Activated naive CD4-positive, alpha-beta T cell treated with anti-CD3 and anti-CD28 coated beads, Interleukin-2, amount 50 U/mL, for 72 hours (primary cell): ENCODE results near the gene SP140L. TPM values are rescaled to one million over a fixed set of nuclear protein-coding genes. Genes with fewer than 3 reads are reported as not detected.
"Not testable (repeated sequence)": the region's sequence is repeated elsewhere in the genome, so short reads cannot be mapped to it uniquely, and the experiment has no call there.

Experiments
- ATAC-seq, 2 donors: fragments of 150-1000 bp; cut with Tn5 transposase; 2 replicates each; pipeline ENCODE4 v1.10.0; 2021; ENCODE audit warnings: mild to moderate bottlenecking in 2 of 2, moderate library complexity in 2 of 2
- DNase-seq, 2 donors: peaks; one replicate each; pipeline ENCODE4 v3.0.0; 2021 to 2022; ENCODE audit warnings: low spot score in 2 of 2
- H3K27ac Mint-ChIP-seq, 2 donors: one replicate each; pipeline ENCODE4 v1.8.0; 2022; ENCODE audit warnings: mild to moderate bottlenecking in 2 of 2, mixed read lengths in 2 of 2
- H3K36me3 Mint-ChIP-seq, 2 donors: one replicate each; pipeline ENCODE4 v1.8.0; 2022; ENCODE audit warnings: mixed read lengths in 2 of 2
- H3K9me3 Mint-ChIP-seq, 2 donors: one replicate each; pipeline ENCODE4 v1.8.0; 2022; ENCODE audit warnings: mixed read lengths in 2 of 2
- total RNA-seq, 2 donors: library from RNA; stranded (reverse); gene quantifications; one replicate each; pipeline ENCODE4 v1.2.3, GENCODE V29; 2022

SP140L gene
- total RNA-seq, 2 donors from 2014 or later, result 52.8 to 71.2 TPM

DNA sequence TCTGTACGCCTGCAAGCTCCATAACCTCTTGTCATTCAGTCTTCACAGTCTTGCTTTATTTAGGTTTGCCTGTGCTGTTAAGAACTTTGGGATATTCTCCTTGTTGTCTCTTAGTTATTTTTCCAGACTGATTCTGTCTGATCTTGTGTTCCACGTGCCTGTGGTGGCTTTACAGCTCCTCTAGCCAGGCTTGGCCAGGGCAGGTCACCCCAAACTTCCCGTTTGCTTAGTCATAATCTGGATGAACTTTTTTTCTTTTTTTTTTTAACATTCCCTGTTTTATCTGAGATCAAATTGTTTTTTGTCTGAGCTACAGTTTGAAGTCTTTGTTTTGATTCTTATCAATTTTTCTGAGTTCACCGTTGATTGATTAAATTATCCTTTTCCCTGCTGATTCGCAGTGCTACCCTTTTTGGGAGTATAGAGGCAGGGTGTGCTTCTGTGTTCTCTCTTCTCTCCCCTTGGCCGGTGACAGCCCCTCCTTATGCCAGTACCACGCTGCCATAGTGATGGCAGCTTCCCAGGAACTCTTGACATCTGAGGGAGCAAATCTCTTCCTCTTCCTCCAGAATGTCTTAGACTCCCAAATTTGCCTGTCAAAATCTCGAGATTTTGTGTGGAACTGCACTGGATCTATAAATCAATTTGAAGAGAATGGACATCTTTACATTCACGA lies 91.5 kb downstream of the SP140L start:
- H3K36me3 Mint-ChIP-seq, result peaks cover 28 to 78% of the 10 kb centered on the region in 2 donors

DNA sequence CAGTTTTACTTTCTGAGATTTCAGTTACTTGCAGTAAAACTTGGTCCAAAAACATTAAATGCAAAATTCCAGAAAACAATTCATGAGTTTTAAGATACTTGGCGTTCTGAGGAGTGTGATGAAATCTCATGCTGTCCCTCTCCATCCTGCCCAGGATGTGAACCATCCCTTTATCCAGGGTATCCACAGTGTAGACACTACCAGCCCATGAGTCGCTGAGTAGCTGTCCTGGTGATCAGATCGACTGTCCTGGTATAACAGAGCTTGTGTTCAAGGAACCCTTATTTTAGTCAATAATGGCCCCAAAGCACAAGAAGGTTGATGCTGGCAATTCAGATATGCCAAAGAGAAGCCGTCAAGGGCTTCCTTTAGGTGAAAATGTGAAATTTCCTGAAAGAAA lies 92.2 kb downstream of the SP140L start:
- Mint-ChIP-seq H3K36me3 (peaks cover 35 to 81% of the 10 kb centered on the region in 2 donors), H3K9me3 (no peaks in the 10 kb centered on the region), H3K27ac (peak overlapping the region in 1 of 2 donors; percentile 85)
- no peak for DNase-seq
- ATAC-seq, result no peak

More for the DNA sequence above, 91.5 kb downstream of the SP140L start:
- no peak for ATAC-seq
- Mint-ChIP-seq H3K27ac (peak overlapping the region; percentile 85 to 89), H3K9me3 (no peaks in the 10 kb centered on the region)
- no peak for DNase-seq

GRCh38 chr2:230422149-230422548 lies 95.2 kb downstream of the SP140L start:
- H3K9me3 Mint-ChIP-seq, result no peaks in the 10 kb centered on the region

DNA sequence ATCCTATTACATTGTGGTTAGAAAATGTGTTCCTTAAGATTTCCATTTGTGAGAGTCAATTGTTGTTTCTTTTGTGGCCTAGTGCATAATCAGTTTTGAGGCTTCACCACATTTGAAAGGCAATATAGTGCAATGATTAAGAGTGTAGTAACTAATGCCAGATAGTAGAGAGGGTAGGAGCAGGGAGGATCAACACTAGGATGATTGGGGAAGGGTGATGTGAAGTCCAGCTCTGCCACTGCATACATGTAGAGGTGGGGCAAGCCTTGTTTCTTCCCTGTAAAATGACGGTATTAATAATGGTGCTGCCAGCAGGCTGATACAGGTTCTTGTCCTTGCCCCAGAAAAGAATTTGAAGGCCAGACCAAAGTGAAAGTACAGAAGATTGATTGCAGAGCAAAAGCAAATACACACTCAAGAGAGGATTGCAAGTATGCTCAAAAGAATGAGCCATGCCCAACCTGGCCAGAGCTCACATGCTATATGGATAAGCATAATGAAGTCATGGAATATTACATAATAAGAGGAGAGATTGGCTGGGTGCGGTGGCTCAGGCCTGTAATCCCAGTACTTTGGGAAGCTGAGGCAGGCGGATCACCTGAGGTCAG lies 97.0 kb downstream of the SP140L start:
- peaks cover 34 to 79% of the 10 kb centered on the region in 2 donors for H3K36me3 Mint-ChIP-seq
- H3K9me3 Mint-ChIP-seq, result no peaks in the 10 kb centered on the region
- no peak for ATAC-seq
- H3K27ac Mint-ChIP-seq, result peak overlapping the region; percentile 19 to 78
- DNase-seq, result no peak

More at GRCh38 chr2:230422149-230422548, 95.2 kb downstream of the SP140L start:
- Mint-ChIP-seq H3K36me3 (peaks cover 31 to 79% of the 10 kb centered on the region in 2 donors), H3K27ac (no peak overlapping the region)
- DNase-seq (no peak), ATAC-seq (no peak)

- Mint-ChIP-seq H3K36me3 (peaks cover 43 to 89% of the 10 kb centered on the region in 2 donors), H3K27ac (no peak overlapping the region), H3K9me3 (peaks cover 0 to 5% of the 10 kb centered on the region in 2 donors)
- DNase-seq (no peak), ATAC-seq (no peak)
Measured at GRCh38 chr2:230425377-230425776, 98.4 kb downstream of the SP140L start.

GRCh38 chr2:230429513-230429912 lies 102.5 kb downstream of the SP140L start:
- peaks cover 34 to 80% of the 10 kb centered on the region in 2 donors for H3K36me3 Mint-ChIP-seq
- no peak for ATAC-seq
- H3K9me3 Mint-ChIP-seq, result peaks cover 0 to 5% of the 10 kb centered on the region in 2 donors
- no peak overlapping the region for H3K27ac Mint-ChIP-seq
- no peak for DNase-seq

DNA sequence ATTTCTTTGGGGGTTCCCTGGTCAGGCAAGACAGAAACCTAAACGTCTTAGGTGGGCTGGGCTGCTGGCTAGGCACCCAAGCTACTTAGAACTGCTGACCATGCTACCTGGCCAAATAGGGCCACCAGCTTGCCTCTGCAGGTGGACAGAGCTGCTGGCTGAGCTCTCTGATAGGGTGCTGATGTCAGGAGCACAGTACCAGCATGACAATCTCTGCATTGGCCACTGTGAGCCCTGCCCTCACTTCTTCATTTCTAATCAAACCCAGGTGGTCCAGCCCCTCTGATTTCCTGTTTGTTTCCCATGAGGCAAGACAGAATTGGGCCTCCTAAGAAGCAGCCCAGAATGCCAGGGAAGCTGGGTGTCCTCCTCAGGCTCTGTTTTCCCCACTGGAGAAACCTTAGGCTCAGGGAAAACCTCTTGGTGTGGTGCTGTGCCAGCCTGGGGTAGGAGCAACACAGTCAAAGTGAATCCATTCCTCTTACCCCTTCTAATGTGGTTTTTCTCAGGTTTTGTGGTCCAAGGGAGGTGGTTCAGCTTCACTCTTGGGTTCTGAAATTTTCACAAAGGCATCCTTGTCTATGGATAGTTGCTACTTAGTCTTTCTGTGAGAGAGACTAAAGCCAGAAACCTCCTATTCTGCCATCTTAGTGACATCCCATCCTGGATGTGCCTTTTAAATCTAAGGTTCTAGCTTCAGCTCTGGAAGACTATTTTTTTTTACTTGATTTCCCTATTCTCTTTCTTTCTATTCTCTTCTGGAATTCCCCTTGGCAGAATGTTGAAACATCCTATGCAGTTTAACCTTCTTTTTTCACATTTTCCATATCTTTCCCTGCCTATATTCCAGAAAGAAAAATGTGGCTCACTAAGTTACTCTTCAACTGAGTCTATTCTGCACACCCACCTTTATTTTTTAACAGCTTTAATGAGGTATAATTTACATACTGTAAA lies 104.2 kb downstream of the SP140L start:
- Mint-ChIP-seq H3K27ac (peak overlapping the region in 1 of 2 donors; percentile 57), H3K36me3 (peaks cover 34 to 86% of the 10 kb centered on the region in 2 donors), H3K9me3 (peaks cover under 1 to 9% of the 10 kb centered on the region in 2 donors)
- DNase-seq, result no peak
- peak; percentile 80 to 86 for ATAC-seq

GRCh38 chr2:230434677-230435324 lies 107.8 kb downstream of the SP140L start:
- ATAC-seq, result peak in 1 of 2 donors; percentile 32
- peaks cover 4 to 8% of the 10 kb centered on the region in 2 donors for H3K9me3 Mint-ChIP-seq
- DNase-seq, result no peak
- H3K36me3 Mint-ChIP-seq, result peaks cover 18 to 84% of the 10 kb centered on the region in 2 donors
- H3K27ac Mint-ChIP-seq, result no peak overlapping the region

- DNase-seq, result no peak
- H3K27ac Mint-ChIP-seq, result no peak overlapping the region
- peak in 1 of 2 donors; percentile 51 for ATAC-seq
- H3K36me3 Mint-ChIP-seq, result peaks cover 13 to 80% of the 10 kb centered on the region in 2 donors
- peaks cover 4 to 8% of the 10 kb centered on the region in 2 donors for H3K9me3 Mint-ChIP-seq
Measured at GRCh38 chr2:230435431-230435830, 108.4 kb downstream of the SP140L start.

- Mint-ChIP-seq H3K27ac (peak overlapping the region in 1 of 2 donors; percentile 84), H3K36me3 (peaks cover 10 to 64% of the 10 kb centered on the region in 2 donors)
- DNase-seq, ATAC-seq, H3K9me3 Mint-ChIP-seq: not testable (repeated sequence)
Measured at GRCh38 chr2:230439121-230439520, 112.1 kb downstream of the SP140L start.

DNA sequence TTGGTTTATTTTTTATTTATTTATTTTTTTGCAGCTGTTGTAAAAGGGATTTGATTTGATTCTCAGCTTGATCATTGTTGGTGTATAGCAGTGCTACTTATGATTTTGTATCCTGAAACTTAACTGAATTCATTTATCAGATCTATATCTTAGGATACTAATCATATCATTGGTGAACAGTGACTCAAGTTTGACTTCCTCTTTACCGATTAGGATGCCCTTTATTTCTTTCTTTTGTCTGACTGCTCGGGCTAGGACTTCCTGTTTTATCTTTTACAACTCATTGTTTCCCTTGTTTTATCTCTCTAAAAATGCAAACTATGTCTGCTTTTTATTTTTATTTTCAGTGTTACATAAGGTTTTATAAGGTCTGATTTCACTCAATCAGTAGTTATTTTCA lies 112.6 kb downstream of the SP140L start:
- ATAC-seq, result no peak
- H3K36me3 Mint-ChIP-seq, result peaks cover 10 to 64% of the 10 kb centered on the region in 2 donors
- no peak for DNase-seq
- peaks cover 4 to 8% of the 10 kb centered on the region in 2 donors for H3K9me3 Mint-ChIP-seq
- H3K27ac Mint-ChIP-seq, result peak overlapping the region; percentile 7 to 84

- Mint-ChIP-seq H3K9me3 (peaks cover 2 to 3% of the 10 kb centered on the region in 2 donors), H3K36me3 (peaks cover 10 to 56% of the 10 kb centered on the region in 2 donors), H3K27ac (peak overlapping the region in 1 of 2 donors; percentile 58)
- DNase-seq, result no peak
- ATAC-seq, result peak; percentile 85 to 87
Measured at GRCh38 chr2:230441227-230441897, 114.4 kb downstream of the SP140L start.

DNA sequence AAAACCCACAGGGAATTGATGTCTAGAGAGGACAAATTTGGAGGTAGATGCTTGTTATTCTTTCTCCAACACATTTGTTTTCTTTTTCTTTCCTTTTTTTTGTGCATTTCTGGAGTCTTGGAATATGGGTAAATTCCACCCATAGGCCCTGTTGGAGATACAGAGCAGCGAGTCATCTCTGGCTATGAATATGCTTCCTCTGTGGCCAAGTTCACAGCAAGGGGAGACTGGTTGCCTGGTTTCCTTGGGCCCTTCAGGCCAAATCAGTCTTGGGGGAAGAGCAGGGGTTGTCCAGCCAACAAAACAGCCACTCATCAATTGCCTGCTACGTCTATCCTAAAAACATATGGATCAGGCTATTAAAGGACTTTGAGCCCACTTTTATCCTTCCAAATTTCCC lies 116.5 kb downstream of the SP140L start:
- H3K27ac Mint-ChIP-seq, result peak overlapping the region in 1 of 2 donors; percentile 49
- H3K36me3 Mint-ChIP-seq, result peaks cover 23 to 57% of the 10 kb centered on the region in 2 donors
- H3K9me3 Mint-ChIP-seq, result peaks cover 0 to 4% of the 10 kb centered on the region in 2 donors
- DNase-seq (no peak), ATAC-seq (peak in 1 of 2 donors; percentile 60)

DNA sequence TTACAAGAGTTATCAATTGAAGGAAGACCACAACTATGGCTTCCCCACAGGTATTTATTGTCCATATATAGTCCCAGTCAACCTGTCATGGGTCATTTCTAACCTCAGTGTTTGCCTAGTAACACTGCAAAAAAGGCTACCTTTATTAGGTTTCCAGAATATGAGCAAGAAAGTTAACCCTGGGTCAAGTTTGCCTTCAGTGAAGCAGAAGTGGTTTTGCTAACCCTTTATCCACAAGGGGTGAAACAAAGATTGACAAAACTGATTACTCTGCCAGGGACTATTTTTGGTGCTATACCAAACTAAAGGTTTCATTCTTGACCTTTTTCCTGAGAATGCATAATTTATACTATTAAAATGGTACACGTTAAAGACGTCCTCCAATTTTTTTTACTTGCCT lies 117.8 kb downstream of the SP140L start:
- H3K27ac Mint-ChIP-seq, result no peak overlapping the region

GRCh38 chr2:230447036-230447435 lies 120.0 kb downstream of the SP140L start:
- H3K9me3 Mint-ChIP-seq, result peaks cover 0 to 4% of the 10 kb centered on the region in 2 donors
- H3K36me3 Mint-ChIP-seq, result peaks cover 45 to 75% of the 10 kb centered on the region in 2 donors
- peak; percentile 14 to 36 for ATAC-seq
- DNase-seq, result peak in 1 of 2 donors; percentile 25
- H3K27ac Mint-ChIP-seq, result peak overlapping the region; percentile 82 to 95

More for the DNA sequence above, 117.8 kb downstream of the SP140L start:
- ATAC-seq (no peak), DNase-seq (no peak)
- Mint-ChIP-seq H3K36me3 (peaks cover 34 to 56% of the 10 kb centered on the region in 2 donors), H3K9me3 (peaks cover 0 to 4% of the 10 kb centered on the region in 2 donors)
